ENCODE results near the gene ZP2. TPM values are rescaled to one million over a fixed set of nuclear protein-coding genes. Genes with fewer than 3 reads are reported as not detected.
"Not testable (repeated sequence)": the region's sequence is repeated elsewhere in the genome, so short reads cannot be mapped to it uniquely, and the experiment has no call there.

The ZP2 gene
- total and polyA plus RNA-seq, 5 donors: not detected

GRCh38 chr16:21170116-21170515 is 41.3 kb downstream of the ZP2 start:
- H3K4me3 ChIP-seq (ENCODE audit: low read length); H3K27me3 ChIP-seq (ENCODE audit: control insufficient read depth, insufficient read depth); H3K4me1 ChIP-seq (ENCODE audit: control insufficient read depth, insufficient read depth, low read length); intact Hi-C loops (cut with DNase I); H3K9me3 ChIP-seq (ENCODE audit: control insufficient read depth, low read length); H3K27ac ChIP-seq (ENCODE audit: low read length); DNase-seq; ATAC-seq: not testable (repeated sequence)
- 95% methylated on average over 8 of the region's 8 CpGs for WGBS

- 86% methylated on average over 5 of the region's 5 CpGs for WGBS
- Histone ChIP-seq H3K27me3 (ENCODE audit: control insufficient read depth, insufficient read depth) (no peaks in the 10 kb centered on the region), H3K4me1 (ENCODE audit: control insufficient read depth, insufficient read depth, low read length) (peaks cover 2% of the 10 kb centered on the region), H3K9me3 (ENCODE audit: control insufficient read depth, low read length) (no peaks in the 10 kb centered on the region), H3K4me3 (ENCODE audit: low read length) (no peak overlapping the region), H3K27ac (ENCODE audit: low read length) (no peak overlapping the region)
- no peak for ATAC-seq
- intact Hi-C loops (cut with DNase I): loop anchor here in 1 of 4 donors (10.0 kb wide), 1 partner anchor 105 kb away; the partner anchor contains the start of gene CRYM
- DNase-seq: no peak
These were observed 42.0 kb downstream of the ZP2 start for GRCh38 chr16:21169249-21169981.

GRCh38 chr16:21167929-21168602 is 43.3 kb downstream of the ZP2 start:
- intact Hi-C loops (cut with DNase I): loop anchor here in 1 of 4 donors (10.0 kb wide), 1 partner anchor 107 kb away; the partner anchor contains the start of gene CRYM
- H3K4me1 ChIP-seq (ENCODE audit: control insufficient read depth, insufficient read depth, low read length): peaks cover 5% of the 10 kb centered on the region
- 98% methylated on average over 12 of the region's 12 CpGs for WGBS

GRCh38 chr16:21167360-21167759 is 44.0 kb downstream of the ZP2 start:
- Histone ChIP-seq H3K4me1 (ENCODE audit: control insufficient read depth, insufficient read depth, low read length) (peaks cover 6% of the 10 kb centered on the region), H3K4me3 (ENCODE audit: low read length) (no peak overlapping the region), H3K9me3 (ENCODE audit: control insufficient read depth, low read length) (no peaks in the 10 kb centered on the region), H3K27ac (ENCODE audit: low read length) (no peak overlapping the region), H3K27me3 (ENCODE audit: control insufficient read depth, insufficient read depth) (no peaks in the 10 kb centered on the region)
- DNase-seq (no peak), ATAC-seq (no peak)
- intact Hi-C loops (cut with DNase I): loop anchor here in 1 of 4 donors (10.0 kb wide), 1 partner anchor 107 kb away; the partner anchor contains the start of gene CRYM
- WGBS: 96% methylated on average over 9 of the region's 9 CpGs

More at GRCh38 chr16:21167929-21168602, 43.3 kb downstream of the ZP2 start:
- no peak for ATAC-seq
- Histone ChIP-seq H3K4me3 (ENCODE audit: low read length) (no peak overlapping the region), H3K9me3 (ENCODE audit: control insufficient read depth, low read length) (no peaks in the 10 kb centered on the region), H3K27me3 (ENCODE audit: control insufficient read depth, insufficient read depth) (no peaks in the 10 kb centered on the region), H3K27ac (ENCODE audit: low read length) (no peak overlapping the region)
- no peak for DNase-seq

- Histone ChIP-seq H3K9me3 (ENCODE audit: control insufficient read depth, low read length) (no peaks in the 10 kb centered on the region), H3K27ac (ENCODE audit: low read length) (no peak overlapping the region), H3K4me1 (ENCODE audit: control insufficient read depth, insufficient read depth, low read length) (peaks cover 6% of the 10 kb centered on the region), H3K4me3 (ENCODE audit: low read length) (no peak overlapping the region), H3K27me3 (ENCODE audit: control insufficient read depth, insufficient read depth) (no peaks in the 10 kb centered on the region)
- WGBS: 83% methylated on average over 9 of the region's 9 CpGs
- intact Hi-C loops (cut with DNase I): loop anchor here in 1 of 4 donors (10.0 kb wide), 1 partner anchor 108 kb away; the partner anchor contains the start of gene CRYM
- ATAC-seq: no peak
- DNase-seq: no peak
These were observed 44.8 kb downstream of the ZP2 start for GRCh38 chr16:21166561-21166961.

- Histone ChIP-seq H3K4me1 (ENCODE audit: control insufficient read depth, insufficient read depth, low read length) (peaks cover 6% of the 10 kb centered on the region), H3K4me3 (ENCODE audit: low read length) (no peak overlapping the region), H3K27ac (ENCODE audit: low read length) (no peak overlapping the region), H3K27me3 (ENCODE audit: control insufficient read depth, insufficient read depth) (no peaks in the 10 kb centered on the region), H3K9me3 (ENCODE audit: control insufficient read depth, low read length) (no peaks in the 10 kb centered on the region)
- ATAC-seq: no peak
- 92% methylated on average over 7 of the region's 7 CpGs for WGBS
- DNase-seq: no peak
- intact Hi-C loops (cut with DNase I): loop anchor here in 1 of 4 donors (10.0 kb wide), 1 partner anchor 110 kb away; the partner anchor contains the start of gene CRYM
These were observed 46.7 kb downstream of the ZP2 start for GRCh38 chr16:21164521-21165168.

- DNase-seq (no peak), ATAC-seq (no peak)
- Histone ChIP-seq H3K4me3 (ENCODE audit: low read length) (no peak overlapping the region), H3K27ac (ENCODE audit: low read length) (peak overlapping the region; percentile 43), H3K27me3 (ENCODE audit: control insufficient read depth, insufficient read depth) (no peaks in the 10 kb centered on the region), H3K9me3 (ENCODE audit: control insufficient read depth, low read length) (no peaks in the 10 kb centered on the region), H3K4me1 (ENCODE audit: control insufficient read depth, insufficient read depth, low read length) (peaks cover 6% of the 10 kb centered on the region)
- intact Hi-C loops (cut with DNase I): loop anchor here in 1 of 4 donors (10.0 kb wide), 1 partner anchor 111 kb away; the partner anchor contains the start of gene CRYM
- 90% methylated on average over 4 of the region's 4 CpGs for WGBS
These were observed 47.8 kb downstream of the ZP2 start for GRCh38 chr16:21163576-21163975.

- H3K9me3 ChIP-seq (ENCODE audit: control insufficient read depth, low read length): no peaks in the 10 kb centered on the region
- peaks cover 6% of the 10 kb centered on the region for H3K4me1 ChIP-seq (ENCODE audit: control insufficient read depth, insufficient read depth, low read length)
- ATAC-seq (no peak), DNase-seq (peak; percentile 65 to 89 (median 84))
- no peaks in the 10 kb centered on the region for H3K27me3 ChIP-seq (ENCODE audit: control insufficient read depth, insufficient read depth)
- WGBS: 19% methylated on average over 7 of the region's 7 CpGs
- peak overlapping the region; percentile 48 for H3K27ac ChIP-seq (ENCODE audit: low read length)
- intact Hi-C loops (cut with DNase I): loop anchor here in 1 of 4 donors (10.0 kb wide), 1 partner anchor 112 kb away; the partner anchor contains the start of gene CRYM
- no peak overlapping the region for H3K4me3 ChIP-seq (ENCODE audit: low read length)
These were observed 48.7 kb downstream of the ZP2 start for GRCh38 chr16:21162661-21163151.

- intact Hi-C loops (cut with DNase I): loop anchor here in 1 of 4 donors (10.0 kb wide), 1 partner anchor 114 kb away; the partner anchor contains the start of gene CRYM
- Histone ChIP-seq H3K4me1 (ENCODE audit: control insufficient read depth, insufficient read depth, low read length) (peaks cover 6% of the 10 kb centered on the region), H3K27ac (ENCODE audit: low read length) (peak overlapping the region; percentile 42), H3K27me3 (ENCODE audit: control insufficient read depth, insufficient read depth) (no peaks in the 10 kb centered on the region), H3K4me3 (ENCODE audit: low read length) (no peak overlapping the region), H3K9me3 (ENCODE audit: control insufficient read depth, low read length) (no peaks in the 10 kb centered on the region)
- no peak for DNase-seq
- no peak for ATAC-seq
- WGBS: 42% methylated on average over 2 of the region's 2 CpGs
These were observed 50.2 kb downstream of the ZP2 start for GRCh38 chr16:21161211-21161610.

GRCh38 chr16:21160276-21160675 is 51.1 kb downstream of the ZP2 start:
- intact Hi-C loops (cut with DNase I): loop anchor here in 1 of 4 donors (10.0 kb wide), 1 partner anchor 115 kb away; the partner anchor contains the start of gene CRYM
- H3K27ac ChIP-seq (ENCODE audit: low read length): no peak overlapping the region
- no peak for DNase-seq
- no peaks in the 10 kb centered on the region for H3K9me3 ChIP-seq (ENCODE audit: control insufficient read depth, low read length)
- 47% methylated on average over 1 of the region's 1 CpG for WGBS
- no peaks in the 10 kb centered on the region for H3K27me3 ChIP-seq (ENCODE audit: control insufficient read depth, insufficient read depth)
- peaks cover 6% of the 10 kb centered on the region for H3K4me1 ChIP-seq (ENCODE audit: control insufficient read depth, insufficient read depth, low read length)
- ATAC-seq: no peak
- peak overlapping the region; percentile 98 for H3K4me3 ChIP-seq (ENCODE audit: low read length)

Measured in right cardiac atrium (tissue), 5 donors.